Natural killer cell (primary cell): ENCODE measurements around the gene CORO2B. TPM values are rescaled to one million over a fixed set of nuclear protein-coding genes. Genes with fewer than 3 reads are reported as not detected.
"Not testable (repeated sequence)": the region's sequence is repeated elsewhere in the genome, so short reads cannot be mapped to it uniquely, and the experiment has no call there.

Source experiments
- ATAC-seq, 3 donors: fragments of 150-1000 bp in 2 of 3; fragments of 200-7000 bp in 1 of 3; cut with Tn5 transposase; 1 replicate in 1 of 3; 2 replicates in 2 of 3; pipeline ENCODE4 v1.10.0; 2021; ENCODE audit warnings: mild to moderate bottlenecking in 2 of 3, moderate library complexity in 2 of 3
- DNase-seq, 2 donors: peaks; one replicate each; pipeline versions ENCODE4 v3.0.0 to v3.0.0-alpha.2; 2013 to 2021; ENCODE audit warnings: mixed read lengths in 1 of 2
- H3K27ac ChIP-seq: one replicate; pipeline ENCODE4 v1.5.1; 2013; ENCODE audit warnings: mild to moderate bottlenecking, low read length
- H3K27me3 ChIP-seq: one replicate; pipeline ENCODE4 v1.6.1; 2013; ENCODE audit warnings: low read length; ENCODE audit not compliant: control insufficient read depth, insufficient read depth
- H3K36me3 ChIP-seq: one replicate; pipeline ENCODE4 v1.6.1; 2013; ENCODE audit warnings: low read length; ENCODE audit not compliant: control insufficient read depth, insufficient read depth
- H3K4me1 ChIP-seq: one replicate; pipeline ENCODE4 v1.6.1; 2013; ENCODE audit warnings: low read length; ENCODE audit not compliant: control insufficient read depth, insufficient read depth
- H3K4me3 ChIP-seq: one replicate; pipeline ENCODE4 v1.5.1; 2013; ENCODE audit warnings: low read length
- H3K9me3 ChIP-seq: one replicate; pipeline ENCODE4 v1.6.1; 2013; ENCODE audit warnings: low read length; ENCODE audit not compliant: control insufficient read depth, insufficient read depth
- H3K27ac Mint-ChIP-seq, 2 donors: one replicate each; pipeline ENCODE4 v1.8.0; 2022; ENCODE audit warnings: mild to moderate bottlenecking in 2 of 2, mixed read lengths in 2 of 2, moderate library complexity in 1 of 2
- H3K27me3 Mint-ChIP-seq, 2 donors: one replicate each; pipeline ENCODE4 v1.8.0; 2022; ENCODE audit warnings: low read depth in 2 of 2, mixed read lengths in 2 of 2
- H3K36me3 Mint-ChIP-seq: one replicate; pipeline ENCODE4 v1.8.0; 2022; ENCODE audit warnings: mixed read lengths
- H3K4me1 Mint-ChIP-seq, 2 donors: one replicate each; pipeline ENCODE4 v1.8.0; 2022; ENCODE audit warnings: mixed read lengths in 2 of 2
- H3K4me3 Mint-ChIP-seq: one replicate; pipeline ENCODE4 v1.8.0; 2022; ENCODE audit warnings: mild to moderate bottlenecking, moderate library complexity, mixed read lengths
- H3K9me3 Mint-ChIP-seq, 2 donors: one replicate each; pipeline ENCODE4 v1.8.0; 2022; ENCODE audit warnings: mixed read lengths in 2 of 2
- CTCF ChIP-seq: fragments of 200-600 bp; IDR thresholded peaks from one replicate; pipeline ENCODE4 v1.8.0; 2022; ENCODE audit warnings: antibody characterized with exemption
- WGBS: methylation state at CpG from one replicate; pipeline ENCODE4 v1.1.7; 2013; ENCODE audit warnings: missing lambda C conversion rate; ENCODE audit not compliant: insufficient coverage; 5-methylcytosine and 5-hydroxymethylcytosine counted together
- intact Hi-C: fragments of 100-400 bp; cut with micrococcal nuclease; formaldehyde crosslinking; loops from one replicate; pipeline ENCODE4 v1.14.2; 2022
- total RNA-seq, 4 donors: library from RNA; stranded (reverse); fragments of 120-200 nt in 1 of 4; gene quantifications; one replicate each; pipeline versions ENCODE4 v1.2.3 to v1.2.4, GENCODE V29; 2013 to 2022

The CORO2B gene
- total RNA-seq, 3 donors from 2014 or later (not counting 1 experiment from before 2014, with no cell fraction given): 0.13 TPM; not detected in 2

GRCh38 chr15:68644083-68644904, 65.5 kb downstream of the CORO2B start:
- H3K4me3 ChIP-seq: no peak overlapping the region
- WGBS: 88% methylated on average over 8 of the region's 8 CpGs

GRCh38 chr15:68644996-68645395, 66.2 kb downstream of the CORO2B start:
- H3K27me3 Mint-ChIP-seq: no peaks in the 10 kb centered on the region
- H3K27me3 ChIP-seq: no peaks in the 10 kb centered on the region
- H3K36me3 Mint-ChIP-seq: no peaks in the 10 kb centered on the region
- H3K9me3 ChIP-seq: no peaks in the 10 kb centered on the region
- no peak overlapping the region for H3K27ac ChIP-seq
- no peaks in the 10 kb centered on the region for H3K36me3 ChIP-seq
- intact Hi-C loops: no loop called here
- H3K4me1 ChIP-seq: no peaks in the 10 kb centered on the region
- no peak for ATAC-seq
- no peak for DNase-seq
- 93% methylated on average over 17 of the region's 17 CpGs for WGBS
- no peak overlapping the region for H3K27ac Mint-ChIP-seq
- no peak for TF ChIP-seq CTCF
- no peaks in the 10 kb centered on the region for H3K4me1 Mint-ChIP-seq
- no peak overlapping the region for H3K4me3 Mint-ChIP-seq
- no peak overlapping the region for H3K4me3 ChIP-seq
- H3K9me3 Mint-ChIP-seq: no peaks in the 10 kb centered on the region

More at GRCh38 chr15:68644083-68644904, 65.5 kb downstream of the CORO2B start:
- Mint-ChIP-seq H3K27ac (no peak overlapping the region), H3K27me3 (no peaks in the 10 kb centered on the region), H3K4me3 (no peak overlapping the region), H3K4me1 (no peaks in the 10 kb centered on the region), H3K9me3 (no peaks in the 10 kb centered on the region), H3K36me3 (no peaks in the 10 kb centered on the region)
- ATAC-seq: no peak
- Histone ChIP-seq H3K27me3 (no peaks in the 10 kb centered on the region), H3K36me3 (no peaks in the 10 kb centered on the region), H3K4me1 (no peaks in the 10 kb centered on the region), H3K27ac (no peak overlapping the region), H3K9me3 (no peaks in the 10 kb centered on the region)
- intact Hi-C loops: no loop called here
- DNase-seq: no peak
- no peak for TF ChIP-seq CTCF

GRCh38 chr15:68646156-68646555, 67.4 kb downstream of the CORO2B start:
- ATAC-seq (no peak), DNase-seq (no peak)
- H3K27ac Mint-ChIP-seq: no peak overlapping the region
- H3K4me1 ChIP-seq: no peaks in the 10 kb centered on the region
- H3K27me3 ChIP-seq: no peaks in the 10 kb centered on the region
- intact Hi-C loops: no loop called here
- H3K4me3 ChIP-seq: no peak overlapping the region
- no peaks in the 10 kb centered on the region for H3K9me3 Mint-ChIP-seq
- H3K9me3 ChIP-seq: no peaks in the 10 kb centered on the region
- H3K27ac ChIP-seq: no peak overlapping the region
- no peak for TF ChIP-seq CTCF
- no peaks in the 10 kb centered on the region for H3K4me1 Mint-ChIP-seq
- H3K27me3 Mint-ChIP-seq: no peaks in the 10 kb centered on the region
- H3K36me3 Mint-ChIP-seq: no peaks in the 10 kb centered on the region
- WGBS: 81% methylated on average over 5 of the region's 7 CpGs
- no peak overlapping the region for H3K4me3 Mint-ChIP-seq
- no peaks in the 10 kb centered on the region for H3K36me3 ChIP-seq

- H3K27me3 ChIP-seq: no peaks in the 10 kb centered on the region
- no peak overlapping the region for H3K4me3 Mint-ChIP-seq
- H3K4me1 Mint-ChIP-seq: no peaks in the 10 kb centered on the region
- no peaks in the 10 kb centered on the region for H3K27me3 Mint-ChIP-seq
- no peak overlapping the region for H3K27ac Mint-ChIP-seq
- no peak overlapping the region for H3K27ac ChIP-seq
- no peaks in the 10 kb centered on the region for H3K9me3 ChIP-seq
- H3K4me3 ChIP-seq: no peak overlapping the region
- DNase-seq (no peak), ATAC-seq (no peak)
- WGBS: 90% methylated on average over 5 of the region's 5 CpGs
- no peak for TF ChIP-seq CTCF
- intact Hi-C loops: no loop called here
- no peaks in the 10 kb centered on the region for H3K4me1 ChIP-seq
- no peaks in the 10 kb centered on the region for H3K9me3 Mint-ChIP-seq
- H3K36me3 ChIP-seq: no peaks in the 10 kb centered on the region
- no peaks in the 10 kb centered on the region for H3K36me3 Mint-ChIP-seq
Measured at GRCh38 chr15:68646696-68647095, 67.9 kb downstream of the CORO2B start.

GRCh38 chr15:68647361-68647760, 68.6 kb downstream of the CORO2B start:
- intact Hi-C loops, H3K36me3 ChIP-seq, H3K4me1 Mint-ChIP-seq, H3K9me3 Mint-ChIP-seq, H3K4me1 ChIP-seq, H3K27me3 ChIP-seq, H3K27me3 Mint-ChIP-seq, ATAC-seq, H3K4me3 ChIP-seq, H3K36me3 Mint-ChIP-seq, H3K9me3 ChIP-seq, DNase-seq, H3K27ac Mint-ChIP-seq, H3K4me3 Mint-ChIP-seq, H3K27ac ChIP-seq: not testable (repeated sequence)
- 90% methylated on average over 11 of the region's 13 CpGs for WGBS
